ENCODE measurements around the gene CCL21. TPM values are rescaled to one million over a fixed set of nuclear protein-coding genes. Genes with fewer than 3 reads are reported as not detected.

The CCL21 gene
- polyA plus RNA-seq, 2 of the 4 experiments (the other 2 are of a cell fraction): not detected

GRCh38 chr9:34671307-34671706 lies 38.6 kb downstream of the CCL21 start (continued):
- TF ChIP-seq, protein P1, sequence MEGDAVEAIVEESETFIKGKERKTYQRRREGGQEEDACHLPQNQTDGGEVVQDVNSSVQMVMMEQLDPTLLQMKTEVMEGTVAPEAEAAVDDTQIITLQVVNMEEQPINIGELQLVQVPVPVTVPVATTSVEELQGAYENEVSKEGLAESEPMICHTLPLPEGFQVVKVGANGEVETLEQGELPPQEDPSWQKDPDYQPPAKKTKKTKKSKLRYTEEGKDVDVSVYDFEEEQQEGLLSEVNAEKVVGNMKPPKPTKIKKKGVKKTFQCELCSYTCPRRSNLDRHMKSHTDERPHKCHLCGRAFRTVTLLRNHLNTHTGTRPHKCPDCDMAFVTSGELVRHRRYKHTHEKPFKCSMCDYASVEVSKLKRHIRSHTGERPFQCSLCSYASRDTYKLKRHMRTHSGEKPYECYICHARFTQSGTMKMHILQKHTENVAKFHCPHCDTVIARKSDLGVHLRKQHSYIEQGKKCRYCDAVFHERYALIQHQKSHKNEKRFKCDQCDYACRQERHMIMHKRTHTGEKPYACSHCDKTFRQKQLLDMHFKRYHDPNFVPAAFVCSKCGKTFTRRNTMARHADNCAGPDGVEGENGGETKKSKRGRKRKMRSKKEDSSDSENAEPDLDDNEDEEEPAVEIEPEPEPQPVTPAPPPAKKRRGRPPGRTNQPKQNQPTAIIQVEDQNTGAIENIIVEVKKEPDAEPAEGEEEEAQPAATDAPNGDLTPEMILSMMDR (IDR thresholded peaks at IDR 0.05): no peak
- TF ChIP-seq RCOR1 (IDR thresholded peaks at IDR 0.05; ENCODE audit: low read depth, low read length) (no peak), ZNF302 (CRISPR knock-in tag; IDR thresholded peaks at IDR 0.05) (no peak), MAZ (IDR thresholded peaks at IDR 0.05; ENCODE audit: borderline replicate concordance, low read depth, low read length) (no peak), TP53 (CRISPR knock-in tag; IDR thresholded peaks at IDR 0.05) (no peak), ZSCAN20 (CRISPR knock-in tag; IDR thresholded peaks at IDR 0.05) (no peak)

GRCh38 chr9:34669809-34670562 lies 40.0 kb downstream of the CCL21 start:
- ChIA-PET CTCF (interaction anchor here (0.8 to 3.8 kb wide), 5 partner anchors 9 to 36 kb away, joined by 3 to 23 read pairs (median 5); no protein-coding TSS in a partner anchor), POLR2A (no interaction called here)
- FAIRE-seq (no peak), DNase-seq (ENCODE audit: low read depth in 1 of 2, low spot score in 1 of 2) (no peak), ATAC-seq (no peak)
- Histone ChIP-seq H3K4me2 (no peak overlapping the region), H3K9me3 (0 out of 3 replicates have a peak, but pooled peaks cover 4% of the 10 kb centered on the region), H3K4me3 (no peak overlapping the region), H3K4me1 (peaks cover under 1% of the 10 kb centered on the region; the same call in 2 of the 3 replicates), H3K27ac (no peak overlapping the region)
- 80% methylated on average over 5 of the region's 5 CpGs for WGBS (ENCODE audit: missing lambda C conversion rate)
- TF ChIP-seq EHMT2 (IDR thresholded peaks at IDR 0.05; ENCODE audit: low read depth) (no peak), KDM1A (IDR thresholded peaks at IDR 0.05; ENCODE audit: low read depth) (no peak), MAFK (IDR thresholded peaks at IDR 0.05; ENCODE audit: partially characterized antibody) (peak; percentile 87), SREBF2 (IDR thresholded peaks at IDR 0.05) (no peak)

GRCh38 chr9:34665381-34666250 lies 44.3 kb downstream of the CCL21 start:
- peaks cover 8% of the 10 kb centered on the region for H3K4me1 ChIP-seq
- H3K4me3 ChIP-seq: peak overlapping the region; percentile 93
- POLR2A ChIA-PET: interaction anchor here (0.6 to 1.3 kb wide), 6 partner anchors 14 to 1380 kb away, joined by 3 to 6 read pairs (median 5); partner anchors contain the start of genes GALT and IL11RA
- ATAC-seq: peak; percentile 79 to 86
- 0 out of 3 replicates have a peak, but pooled peaks cover 4% of the 10 kb centered on the region for H3K9me3 ChIP-seq
- under 1% methylated on average over 26 of the region's 55 CpGs for WGBS (ENCODE audit: missing lambda C conversion rate)
- CTCF ChIA-PET: interaction anchor here (1.2 to 12.1 kb wide), 11 partner anchors 9 to 332 kb away, joined by 3 to 288 read pairs (median 4); partner anchors contain the start of genes GALT, IL11RA and SIGMAR1
- peak; percentile 95 to 99 for DNase-seq (ENCODE audit: low read depth in 1 of 2, low spot score in 1 of 2)
- peak overlapping the region; percentile 96 for H3K4me2 ChIP-seq
- H3K27ac ChIP-seq: peak overlapping the region; percentile 96 to 97
- FAIRE-seq: peak; percentile 28
- TF ChIP-seq TFCP2L1 (CRISPR knock-in tag; IDR thresholded peaks at IDR 0.05) (no peak; the same call in 1 of the 2 replicates), CHD2 (IDR thresholded peaks at IDR 0.05; ENCODE audit: low read length, partially characterized antibody) (peak; percentile 8), POLR2A (IDR thresholded peaks at IDR 0.05; ENCODE audit: low read length) (peak; percentile 47), SREBF2 (IDR thresholded peaks at IDR 0.05) (no peak), HOXA7 (CRISPR knock-in tag; IDR thresholded peaks at IDR 0.05) (peak; percentile 78; the same call in 1 of the 2 replicates), FOSL2 (IDR thresholded peaks at IDR 0.05) (no peak), FOSL2 (CRISPR knock-in tag; IDR thresholded peaks at IDR 0.05) (0 out of 2 replicates have a peak, but pooled peaks have one; percentile 1), REST (IDR thresholded peaks at IDR 0.05) (no peak; the same call in 1 of the 2 replicates), MAZ (IDR thresholded peaks at IDR 0.05; ENCODE audit: borderline replicate concordance, low read depth, low read length) (peak; percentile 79; the same call in 1 of the 2 replicates), CHD4 (IDR thresholded peaks at IDR 0.05; ENCODE audit: borderline replicate concordance) (no peak), NPAS2 (CRISPR knock-in tag; IDR thresholded peaks at IDR 0.05; ENCODE audit: borderline replicate concordance) (no peak), MAX (IDR thresholded peaks at IDR 0.05) (peak; percentile 3), HOXB5 (CRISPR knock-in tag; IDR thresholded peaks at IDR 0.05) (no peak), RARB (CRISPR knock-in tag; IDR thresholded peaks at IDR 0.05) (0 out of 2 replicates have a peak, but pooled peaks have one; percentile 15), JUN (IDR thresholded peaks at IDR 0.05) (peak in 1 of 2 experiments; percentile 77; a peak in 3 of 5 replicates), CEBPB (IDR thresholded peaks at IDR 0.05) (peak; percentile 30 to 65; a peak in 3 of 4 replicates)
- TF ChIP-seq, protein P2, sequence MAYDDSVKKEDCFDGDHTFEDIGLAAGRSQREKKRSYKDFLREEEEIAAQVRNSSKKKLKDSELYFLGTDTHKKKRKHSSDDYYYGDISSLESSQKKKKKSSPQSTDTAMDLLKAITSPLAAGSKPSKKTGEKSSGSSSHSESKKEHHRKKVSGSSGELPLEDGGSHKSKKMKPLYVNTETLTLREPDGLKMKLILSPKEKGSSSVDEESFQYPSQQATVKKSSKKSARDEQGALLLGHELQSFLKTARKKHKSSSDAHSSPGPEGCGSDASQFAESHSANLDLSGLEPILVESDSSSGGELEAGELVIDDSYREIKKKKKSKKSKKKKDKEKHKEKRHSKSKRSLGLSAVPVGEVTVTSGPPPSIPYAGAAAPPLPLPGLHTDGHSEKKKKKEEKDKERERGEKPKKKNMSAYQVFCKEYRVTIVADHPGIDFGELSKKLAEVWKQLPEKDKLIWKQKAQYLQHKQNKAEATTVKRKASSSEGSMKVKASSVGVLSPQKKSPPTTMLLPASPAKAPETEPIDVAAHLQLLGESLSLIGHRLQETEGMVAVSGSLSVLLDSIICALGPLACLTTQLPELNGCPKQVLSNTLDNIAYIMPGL (CRISPR knock-in tag; IDR thresholded peaks at IDR 0.05; ENCODE audit: borderline replicate concordance): peak; percentile 44; the same call in 1 of the 2 replicates
